OCI-LY7 (cell line): ENCODE measurements around the gene UBE2G2. TPM values are rescaled to one million over a fixed set of nuclear protein-coding genes. Genes with fewer than 3 reads are reported as not detected.
A peak's percentile ranks its signal among the peaks of the same experiment; 100 is the strongest.

Experiments used
- BruUV-seq: library from RNA; stranded (reverse); fragments of 400-500 nt; replicated peaks from 2 replicates; lab custom pipeline; 2021; lab: Mats Ljungman, UMichigan
- CTCF ChIA-PET: fragments of 300-600 bp; sonication (Branson Sonifier 250); formaldehyde crosslinking; loops from one replicate; lab custom pipeline; 2022; ENCODE audit warnings: antibody characterized with exemption; ENCODE audit not compliant: unreplicated experiment; lab: Charles Lee
- POLR2A ChIA-PET: fragments of 300-600 bp; sonication (Branson Sonifier 250); formaldehyde crosslinking; loops from one replicate; lab custom pipeline; 2022; ENCODE audit warnings: antibody characterized with exemption; lab: Charles Lee
- DNase-seq: peaks from one replicate; pipeline ENCODE4 v3.0.0-alpha.2; 2015; ENCODE audit warnings: low spot score
- H2AFZ ChIP-seq: fragments of 200-600 bp; sonication (generic), shearing (Covaris generic); 2 replicates; pipeline ENCODE4 v1.6.1; 2014; ENCODE audit warnings: mild to moderate bottlenecking, antibody characterized with exemption, low read length, moderate library complexity
- H3K27ac ChIP-seq: fragments of 200-600 bp; sonication (generic); 2 replicates; pipeline ENCODE4 v1.5.1; 2014; ENCODE audit warnings: mixed run types, low read depth, mild to moderate bottlenecking, moderate library complexity, low read length, inconsistent platforms; ENCODE audit not compliant: poor library complexity, severe bottlenecking
- H3K36me3 ChIP-seq: fragments of 200-600 bp; sonication (generic); 2 replicates; pipeline ENCODE4 v1.6.1; 2014; ENCODE audit warnings: mild to moderate bottlenecking, antibody characterized with exemption, low read length, moderate library complexity, mixed read lengths; ENCODE audit not compliant: insufficient read depth
- H3K4me1 ChIP-seq: fragments of 200-600 bp; sonication (generic); 2 replicates; pipeline ENCODE4 v1.5.1; 2014; ENCODE audit warnings: mild to moderate bottlenecking, low read length; ENCODE audit not compliant: insufficient read depth, poor library complexity, severe bottlenecking
- H3K4me2 ChIP-seq: fragments of 200-600 bp; sonication (generic); 2 replicates; pipeline ENCODE4 v1.6.1; 2014; ENCODE audit warnings: mild to moderate bottlenecking, low read length
- H3K4me3 ChIP-seq: fragments of 200-600 bp; sonication (generic); 2 replicates; pipeline ENCODE4 v1.5.1; 2014; ENCODE audit warnings: mild to moderate bottlenecking, low read depth, low read length; ENCODE audit not compliant: poor library complexity, severe bottlenecking
- H3K79me2 ChIP-seq: fragments of 200-600 bp; sonication (generic); 2 replicates; pipeline ENCODE4 v1.6.1; 2016; ENCODE audit warnings: low read depth, mild to moderate bottlenecking, low read length, moderate library complexity, mixed read lengths; ENCODE audit not compliant: insufficient read depth
- H3K9me2 ChIP-seq: fragments of 200-600 bp; sonication (generic); 2 replicates; pipeline ENCODE4 v1.6.1; 2016; ENCODE audit warnings: mild to moderate bottlenecking, low read length, mixed read lengths; ENCODE audit not compliant: insufficient read depth
- H3K9me3 ChIP-seq: fragments of 200-600 bp; sonication (generic); 2 replicates; pipeline ENCODE4 v1.6.1; 2014; ENCODE audit warnings: mild to moderate bottlenecking, mixed run types, low read length, mixed read lengths
- H4K20me1 ChIP-seq: fragments of 200-600 bp; sonication (generic); 2 replicates; pipeline ENCODE4 v1.6.1; 2014; ENCODE audit warnings: mild to moderate bottlenecking, antibody characterized with exemption, low read length, moderate library complexity, mixed read lengths; ENCODE audit not compliant: insufficient read depth
- EZH2phosphoT487 ChIP-seq: fragments of 200-600 bp; sonication (generic); IDR thresholded peaks from 2 replicates; pipeline ENCODE4 v1.6.1; 2018; ENCODE audit warnings: low read depth, borderline replicate concordance, mild to moderate bottlenecking, mixed run types, antibody characterized with exemption, low read length, moderate library complexity, mixed read lengths
- intact Hi-C: fragments of 100-400 bp; cut with micrococcal nuclease; formaldehyde crosslinking; loops from one replicate; pipeline ENCODE4 v1.10.0; 2022; ENCODE audit not compliant: unreplicated experiment
- total RNA-seq, 2 experiments: library from RNA; depleted of rRNA in 1 of 2; stranded (reverse); fragments of >200 nt in 1 of 2; shearing (Covaris generic) in 1 of 2; gene quantifications; 2 replicates each; pipeline ENCODE4 v1.2.3, GENCODE V29; 2014 to 2022
- TF ChIP-seq, protein P1 (sequence below): fragments of 200-600 bp; sonication (generic); conservative IDR thresholded peaks from 2 replicates; pipeline ENCODE4 v1.5.1; 2014; ENCODE audit warnings: mild to moderate bottlenecking, antibody characterized with exemption, low read length, moderate library complexity, mixed read lengths

The UBE2G2 gene
- total RNA-seq, 2 experiments from 2014 or later = 104 to 141 TPM

DNA sequence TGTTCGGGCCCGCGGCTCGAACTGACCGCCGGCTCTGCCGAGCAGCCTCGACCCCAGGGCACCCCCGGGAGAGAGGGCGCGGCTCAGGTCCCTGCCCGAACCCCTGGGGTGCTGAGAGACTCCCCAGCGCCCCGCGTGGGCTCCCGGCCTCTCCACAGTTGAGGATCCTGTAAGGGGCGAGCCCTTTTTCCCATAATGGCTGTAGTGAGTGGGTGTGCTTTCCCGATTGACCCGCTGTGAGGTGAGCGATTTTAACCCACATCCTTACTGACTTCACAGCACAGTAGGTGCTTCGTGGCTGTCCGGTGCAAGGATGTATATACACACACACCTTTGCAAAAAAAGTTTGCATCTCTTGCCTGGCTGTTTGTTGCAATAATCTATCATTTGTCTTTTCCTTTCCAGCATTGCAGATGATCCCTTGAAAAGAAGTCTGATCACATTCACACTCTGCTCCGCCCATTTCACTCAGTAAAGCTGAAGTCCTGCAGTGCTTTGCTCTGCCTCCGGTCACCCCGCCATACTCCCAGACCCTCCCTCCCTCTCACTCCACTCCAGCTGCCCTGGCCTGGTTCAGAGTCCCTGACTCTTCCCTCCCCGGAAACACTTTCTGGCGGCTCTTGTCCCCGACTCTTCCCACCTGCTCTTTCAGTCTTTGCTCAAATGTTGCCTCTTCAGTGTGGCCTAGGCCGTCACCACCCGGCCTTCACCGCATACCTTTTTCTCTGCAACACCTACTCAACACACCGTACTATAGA lies 955 bp upstream of the UBE2G2 start:
- Histone ChIP-seq H4K20me1 (peaks cover 13% of the 10 kb centered on the region), H3K9me3 (no peaks in the 10 kb centered on the region), H3K79me2 (peaks cover 47% of the 10 kb centered on the region), H3K4me3 (peak overlapping the region; percentile 81), H3K27ac (peak overlapping the region; percentile 64), H3K4me1 (peaks cover 28% of the 10 kb centered on the region), H3K4me2 (peak overlapping the region; percentile 73), H2AFZ (peak overlapping the region; percentile 55; the same call in 1 of the 2 replicates), H3K36me3 (peaks cover 77% of the 10 kb centered on the region), H3K9me2 (no peaks in the 10 kb centered on the region)
- DNase-seq = peak; percentile 20
- CTCF ChIA-PET = no interaction called here
- no TSS peak for BruUV-seq
- POLR2A ChIA-PET = interaction anchor here (0.5 to 1.6 kb wide), 4 partner anchors 9 to 325 kb away, joined by 3 to 4 read pairs (median 3); no protein-coding TSS in a partner anchor
- intact Hi-C loops = no loop called here
- TF ChIP-seq, protein P1, sequence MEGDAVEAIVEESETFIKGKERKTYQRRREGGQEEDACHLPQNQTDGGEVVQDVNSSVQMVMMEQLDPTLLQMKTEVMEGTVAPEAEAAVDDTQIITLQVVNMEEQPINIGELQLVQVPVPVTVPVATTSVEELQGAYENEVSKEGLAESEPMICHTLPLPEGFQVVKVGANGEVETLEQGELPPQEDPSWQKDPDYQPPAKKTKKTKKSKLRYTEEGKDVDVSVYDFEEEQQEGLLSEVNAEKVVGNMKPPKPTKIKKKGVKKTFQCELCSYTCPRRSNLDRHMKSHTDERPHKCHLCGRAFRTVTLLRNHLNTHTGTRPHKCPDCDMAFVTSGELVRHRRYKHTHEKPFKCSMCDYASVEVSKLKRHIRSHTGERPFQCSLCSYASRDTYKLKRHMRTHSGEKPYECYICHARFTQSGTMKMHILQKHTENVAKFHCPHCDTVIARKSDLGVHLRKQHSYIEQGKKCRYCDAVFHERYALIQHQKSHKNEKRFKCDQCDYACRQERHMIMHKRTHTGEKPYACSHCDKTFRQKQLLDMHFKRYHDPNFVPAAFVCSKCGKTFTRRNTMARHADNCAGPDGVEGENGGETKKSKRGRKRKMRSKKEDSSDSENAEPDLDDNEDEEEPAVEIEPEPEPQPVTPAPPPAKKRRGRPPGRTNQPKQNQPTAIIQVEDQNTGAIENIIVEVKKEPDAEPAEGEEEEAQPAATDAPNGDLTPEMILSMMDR = 0 out of 2 replicates have a peak, but pooled peaks have one; percentile 20
- TF ChIP-seq EZH2phosphoT487 = no peak

DNA sequence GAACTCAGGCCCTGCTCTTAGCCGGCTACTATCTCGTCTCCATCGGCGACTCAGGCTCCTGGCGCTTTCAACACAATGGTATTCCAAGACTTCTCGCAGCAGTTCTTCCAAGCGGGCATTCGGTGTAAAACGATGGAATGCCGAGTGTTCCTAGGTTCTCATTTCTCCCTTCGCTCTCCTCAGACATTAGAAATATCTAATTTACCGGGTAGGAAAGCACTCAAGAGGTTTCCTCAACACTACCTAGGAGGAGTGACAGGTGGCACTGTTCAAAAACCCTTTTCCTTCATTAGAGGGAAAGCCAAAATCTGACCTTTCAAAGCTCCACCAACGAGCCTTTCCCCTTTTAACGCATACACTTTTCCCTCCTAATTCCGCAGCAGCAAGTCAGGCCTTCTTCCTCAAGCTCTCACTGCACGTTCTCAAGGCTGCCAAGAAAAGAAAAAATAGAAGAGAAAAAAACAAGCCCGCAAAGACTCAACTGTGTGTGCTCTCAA lies 601 bp downstream of the UBE2G2 start:
- intact Hi-C loops = loop anchor here (1.0 to 2.0 kb wide), 2 partner anchors 72 to 131 kb away; partner anchors contain the start of gene PTTG1IP
- no peaks in the 10 kb centered on the region for H3K9me2 ChIP-seq
- H3K4me3 ChIP-seq = peak overlapping the region; percentile 81
- H4K20me1 ChIP-seq = peaks cover 13% of the 10 kb centered on the region
- ChIA-PET CTCF (interaction anchor here (0.5 kb wide), 1 partner anchor 126 kb away, joined by 3 read pairs; no protein-coding TSS in a partner anchor), POLR2A (interaction anchor here (1.6 kb wide), 1 partner anchor 327 kb away, joined by 4 read pairs; no protein-coding TSS in a partner anchor)
- TF ChIP-seq, protein P1 = peak; percentile 76
- no peak for TF ChIP-seq EZH2phosphoT487
- peak overlapping the region; percentile 64 for H3K27ac ChIP-seq
- H3K9me3 ChIP-seq = no peaks in the 10 kb centered on the region
- peak overlapping the region; percentile 73 for H3K4me2 ChIP-seq
- peaks cover 79% of the 10 kb centered on the region for H3K36me3 ChIP-seq
- H3K79me2 ChIP-seq = peaks cover 63% of the 10 kb centered on the region
- H3K4me1 ChIP-seq = peaks cover 33% of the 10 kb centered on the region
- peak overlapping the region; percentile 55; the same call in 1 of the 2 replicates for H2AFZ ChIP-seq
- BruUV-seq = no TSS peak
- DNase-seq = peak; percentile 68
